MM.1S (cell line): Measurements from ENCODE around the gene DAP.

Experiments used
- DNase-seq: peaks from one replicate; pipeline ENCODE4 v3.0.0-alpha.2; 2015
- H2AFZ ChIP-seq: fragments of 300-600 bp; sonication (generic); 2 replicates; pipeline ENCODE4 v1.6.0; 2016; ENCODE audit warnings: antibody characterized with exemption, low read length
- H3F3A ChIP-seq: fragments of 300-600 bp; sonication (generic); 2 replicates; pipeline ENCODE4 v1.6.1; 2016; ENCODE audit warnings: mild to moderate bottlenecking, antibody characterized with exemption, low read length, moderate library complexity, mixed read lengths; ENCODE audit not compliant: insufficient read depth
- H3K27ac ChIP-seq: fragments of 300-600 bp; sonication (generic); 2 replicates; pipeline ENCODE4 v1.5.1; 2016; ENCODE audit warnings: mild to moderate bottlenecking, low read length
- H3K27me3 ChIP-seq: fragments of 300-600 bp; sonication (generic); replicated peaks from 2 replicates; pipeline ENCODE4 v1.6.0; 2016; ENCODE audit warnings: low read length; ENCODE audit not compliant: insufficient read depth
- H3K36me3 ChIP-seq: fragments of 300-600 bp; sonication (generic); replicated peaks from 2 replicates; pipeline ENCODE4 v1.6.1; 2016; ENCODE audit warnings: mild to moderate bottlenecking, low read length, mixed read lengths; ENCODE audit not compliant: insufficient read depth
- H3K4me1 ChIP-seq: fragments of 300-600 bp; sonication (generic); 2 replicates; pipeline ENCODE4 v1.6.1; 2016; ENCODE audit warnings: low read length, mixed read lengths
- H3K4me2 ChIP-seq: fragments of 300-600 bp; sonication (generic); 2 replicates; pipeline ENCODE4 v1.6.0; 2016; ENCODE audit warnings: low read depth, low read length
- H3K4me3 ChIP-seq: fragments of 300-600 bp; sonication (generic); 2 replicates; pipeline ENCODE4 v1.5.1; 2016; ENCODE audit warnings: low read length, mixed read lengths
- H3K79me2 ChIP-seq: fragments of 300-600 bp; sonication (generic); 2 replicates; pipeline ENCODE4 v1.6.1; 2016; ENCODE audit warnings: mixed run types, low read length, mixed read lengths
- H3K9ac ChIP-seq: fragments of 300-600 bp; sonication (generic); 2 replicates; pipeline ENCODE4 v1.6.1; 2016; ENCODE audit warnings: low read length, mixed read lengths
- H3K9me2 ChIP-seq: fragments of 300-600 bp; sonication (generic); replicated peaks from 2 replicates; pipeline ENCODE4 v1.6.1; 2016; ENCODE audit warnings: mild to moderate bottlenecking, low read length, mixed read lengths; ENCODE audit not compliant: insufficient read depth
- H3K9me3 ChIP-seq: fragments of 300-600 bp; sonication (generic); replicated peaks from 2 replicates; pipeline ENCODE4 v1.6.1; 2016; ENCODE audit warnings: mild to moderate bottlenecking, low read length, mixed read lengths; ENCODE audit not compliant: insufficient read depth
- H4K20me1 ChIP-seq: fragments of 300-600 bp; sonication (generic); 2 replicates; pipeline ENCODE4 v1.6.1; 2016; ENCODE audit warnings: mild to moderate bottlenecking, low read length, moderate library complexity, mixed read lengths; ENCODE audit not compliant: insufficient read depth
- EZH2 ChIP-seq: fragments of 300-600 bp; sonication (generic); optimal IDR thresholded peaks from 2 replicates; pipeline ENCODE3; 2017; ENCODE audit warnings: low read depth, mild to moderate bottlenecking, antibody characterized with exemption, low read length, mixed read lengths
- EZH2phosphoT487 ChIP-seq: fragments of 300-600 bp; sonication (generic); IDR thresholded peaks from 2 replicates; pipeline ENCODE4 v1.6.1; 2018; ENCODE audit warnings: antibody characterized with exemption, low read length
- TF ChIP-seq, protein P1 (sequence below): fragments of 300-600 bp; sonication (generic); IDR thresholded peaks from 2 replicates; pipeline ENCODE4 v1.5.1; 2016; ENCODE audit warnings: antibody characterized with exemption, low read length, mixed read lengths

DAP gene

GRCh38 chr5:10708189-10708944, 52.7 kb downstream of the DAP start:
- Histone ChIP-seq H3K4me3 (no peak overlapping the region), H2AFZ (no peak overlapping the region), H3K79me2 (0 out of 2 replicates have a peak, but pooled peaks cover 5% of the 10 kb centered on the region), H3K4me1 (no peaks in the 10 kb centered on the region), H3K9me3 (no peaks in the 10 kb centered on the region), H3F3A (no peaks in the 10 kb centered on the region), H3K4me2 (no peak overlapping the region), H3K27ac (no peak overlapping the region), H3K9me2 (no peaks in the 10 kb centered on the region), H3K27me3 (no peaks in the 10 kb centered on the region), H3K36me3 (no peaks in the 10 kb centered on the region), H3K9ac (no peak overlapping the region), H4K20me1 (no peaks in the 10 kb centered on the region)
- DNase-seq, result no peak
- TF ChIP-seq EZH2phosphoT487 (no peak), EZH2 (no peak)
- TF ChIP-seq, protein P1, sequence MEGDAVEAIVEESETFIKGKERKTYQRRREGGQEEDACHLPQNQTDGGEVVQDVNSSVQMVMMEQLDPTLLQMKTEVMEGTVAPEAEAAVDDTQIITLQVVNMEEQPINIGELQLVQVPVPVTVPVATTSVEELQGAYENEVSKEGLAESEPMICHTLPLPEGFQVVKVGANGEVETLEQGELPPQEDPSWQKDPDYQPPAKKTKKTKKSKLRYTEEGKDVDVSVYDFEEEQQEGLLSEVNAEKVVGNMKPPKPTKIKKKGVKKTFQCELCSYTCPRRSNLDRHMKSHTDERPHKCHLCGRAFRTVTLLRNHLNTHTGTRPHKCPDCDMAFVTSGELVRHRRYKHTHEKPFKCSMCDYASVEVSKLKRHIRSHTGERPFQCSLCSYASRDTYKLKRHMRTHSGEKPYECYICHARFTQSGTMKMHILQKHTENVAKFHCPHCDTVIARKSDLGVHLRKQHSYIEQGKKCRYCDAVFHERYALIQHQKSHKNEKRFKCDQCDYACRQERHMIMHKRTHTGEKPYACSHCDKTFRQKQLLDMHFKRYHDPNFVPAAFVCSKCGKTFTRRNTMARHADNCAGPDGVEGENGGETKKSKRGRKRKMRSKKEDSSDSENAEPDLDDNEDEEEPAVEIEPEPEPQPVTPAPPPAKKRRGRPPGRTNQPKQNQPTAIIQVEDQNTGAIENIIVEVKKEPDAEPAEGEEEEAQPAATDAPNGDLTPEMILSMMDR, result no peak

DNA sequence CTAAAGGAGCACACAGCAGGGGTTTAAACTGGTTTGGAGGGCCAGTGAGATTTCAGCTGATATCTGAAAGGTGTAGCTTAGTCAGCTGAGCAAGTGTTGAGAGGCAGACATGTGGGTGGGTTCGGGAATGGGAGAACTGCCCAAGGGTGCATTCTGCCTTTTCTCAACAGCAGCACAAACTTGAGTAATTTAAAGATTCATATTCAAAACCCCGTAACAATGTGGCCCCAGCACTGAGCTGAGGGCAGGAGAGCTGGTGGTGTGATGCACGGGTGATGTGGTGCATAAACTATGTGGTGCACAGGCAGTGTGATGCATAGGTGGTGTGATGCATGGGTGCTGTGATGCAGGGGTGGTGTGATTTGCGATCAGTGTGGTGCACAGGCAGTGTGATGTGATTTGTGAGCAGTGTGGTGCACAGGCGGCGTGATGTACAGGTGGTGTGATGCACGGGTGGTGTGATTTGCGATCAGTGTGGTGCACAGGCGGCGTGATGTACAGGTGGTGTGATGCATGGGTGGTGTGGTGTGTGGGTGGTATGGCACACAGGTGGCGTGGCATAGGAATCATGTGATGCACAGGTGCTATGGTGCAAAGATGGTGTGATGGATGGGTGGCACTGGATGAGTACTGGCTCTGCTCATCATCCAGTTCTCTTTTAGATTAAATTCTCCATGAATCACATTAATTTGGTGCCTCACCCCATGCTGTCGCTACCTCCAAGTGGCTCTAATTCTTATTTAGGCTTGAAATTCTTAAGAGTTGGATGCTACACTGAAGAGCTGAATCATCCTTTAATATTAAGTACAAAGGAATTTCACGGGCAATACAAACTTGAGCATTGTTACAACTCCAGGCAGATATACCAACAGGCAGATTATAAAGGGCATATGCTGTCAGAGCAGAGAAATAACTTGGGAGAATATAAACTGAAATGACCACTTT, 53.6 kb downstream of the DAP start:
- Histone ChIP-seq H3F3A (no peaks in the 10 kb centered on the region), H3K4me1 (no peaks in the 10 kb centered on the region), H3K27ac (no peak overlapping the region), H3K27me3 (no peaks in the 10 kb centered on the region), H3K9ac (no peak overlapping the region), H4K20me1 (no peaks in the 10 kb centered on the region), H3K36me3 (no peaks in the 10 kb centered on the region), H3K4me2 (no peak overlapping the region), H3K9me3 (no peaks in the 10 kb centered on the region), H3K4me3 (no peak overlapping the region), H2AFZ (no peak overlapping the region), H3K9me2 (no peaks in the 10 kb centered on the region), H3K79me2 (0 out of 2 replicates have a peak, but pooled peaks cover 5% of the 10 kb centered on the region)
- no peak for DNase-seq
- TF ChIP-seq EZH2phosphoT487 (no peak), EZH2 (no peak)
- TF ChIP-seq, protein P1, result no peak

- Histone ChIP-seq H3K4me2 (no peak overlapping the region), H3K4me3 (no peak overlapping the region), H3K27me3 (no peaks in the 10 kb centered on the region), H3K27ac (no peak overlapping the region), H3K9ac (no peak overlapping the region), H3K4me1 (no peaks in the 10 kb centered on the region), H3K79me2 (0 out of 2 replicates have a peak, but pooled peaks cover 5% of the 10 kb centered on the region), H3K36me3 (no peaks in the 10 kb centered on the region), H3F3A (no peaks in the 10 kb centered on the region), H3K9me3 (no peaks in the 10 kb centered on the region), H2AFZ (no peak overlapping the region), H4K20me1 (no peaks in the 10 kb centered on the region), H3K9me2 (no peaks in the 10 kb centered on the region)
- no peak for DNase-seq
- no peak for TF ChIP-seq EZH2
- TF ChIP-seq, protein P1, result no peak
- TF ChIP-seq EZH2phosphoT487, result no peak
Measured at GRCh38 chr5:10706326-10706725, 54.7 kb downstream of the DAP start.
